ENCODE results near the gene FAM171A1. TPM values are rescaled to one million over a fixed set of nuclear protein-coding genes. Genes with fewer than 3 reads are reported as not detected.
"Not testable (repeated sequence)": the region's sequence is repeated elsewhere in the genome, so short reads cannot be mapped to it uniquely, and the experiment has no call there.

The FAM171A1 gene
- total and polyA plus RNA-seq, 2 donors (not counting 1 experiment from before 2014, with no cell fraction given) = 0.09 TPM; not detected in 1

GRCh38 chr10:15278786-15279185 lies 92.3 kb downstream of the FAM171A1 start:
- no peak overlapping the region for H3K4me3 ChIP-seq (ENCODE audit: control extremely low read depth in 1 of 5, extremely low read depth in 1 of 5, insufficient read depth in 1 of 5, low read depth in 2 of 5, low read length in 4 of 5)
- CTCF ChIA-PET = no interaction called here
- Mint-ChIP-seq H3K27me3 (no peaks in the 10 kb centered on the region), H3K4me3 (no peak overlapping the region), H3K4me1 (no peaks in the 10 kb centered on the region), H3K27ac (no peak overlapping the region), H3K9me3 (ENCODE audit: insufficient read depth) (no peaks in the 10 kb centered on the region)
- no peak overlapping the region for H3K9ac ChIP-seq (ENCODE audit: low read length)
- H3K4me2 ChIP-seq (replicated peaks; ENCODE audit: low read depth, low read length, poor library complexity, severe bottlenecking) = no peak overlapping the region
- H3K27me3 ChIP-seq (replicated peaks in 1 of 4; ENCODE audit: control extremely low read depth in 1 of 4, control insufficient read depth in 3 of 4, insufficient read depth in 4 of 4, low read length in 3 of 4) = peaks cover 0 to 6% (median 0%) of the 10 kb centered on the region in 4 experiments
- TF ChIP-seq CTCF (IDR thresholded peaks at IDR 0.05) (no peak), EZH2 (IDR thresholded peaks at IDR 0.05; ENCODE audit: borderline replicate concordance, insufficient read depth, low read depth, low read length, poor library complexity, severe bottlenecking) (no peak)
- intact Hi-C loops (cut with micrococcal nuclease) = no loop called here
- no peak overlapping the region for H2AFZ ChIP-seq (ENCODE audit: insufficient read depth, low read depth, low read length, poor library complexity, severe bottlenecking)
- no peak overlapping the region for H3K27ac ChIP-seq (ENCODE audit: low read length in 2 of 2)
- WGBS (ENCODE audit: insufficient coverage) = 95% methylated on average over 11 of the region's 12 CpGs
- H3K36me3 ChIP-seq (replicated peaks in 1 of 2; ENCODE audit: control extremely low read depth in 1 of 2, control insufficient read depth in 1 of 2, extremely low read depth in 1 of 2, insufficient read depth in 2 of 2, low read length in 1 of 2) = no peaks in the 10 kb centered on the region
- no peak for DNase-seq
- H3K4me1 ChIP-seq (ENCODE audit: control insufficient read depth in 2 of 2, insufficient read depth in 2 of 2, low read length in 2 of 2) = no peaks in the 10 kb centered on the region
- POLR2A ChIA-PET = no interaction called here
- H3K9me3 ChIP-seq (ENCODE audit: control extremely low read depth in 1 of 3, control insufficient read depth in 2 of 3, insufficient read depth in 1 of 3, low read length in 2 of 3) = peaks cover 0 to 4% (median 0%) of the 10 kb centered on the region in 3 donors
- no peak for ATAC-seq (ENCODE audit: low read depth)
- no peaks in the 10 kb centered on the region for H4K20me1 ChIP-seq (ENCODE audit: control insufficient read depth, insufficient read depth, low read length, poor library complexity, severe bottlenecking)
- no peaks in the 10 kb centered on the region for H3K79me2 ChIP-seq (ENCODE audit: control insufficient read depth, insufficient read depth, low read length)

GRCh38 chr10:15276039-15276438 lies 95.0 kb downstream of the FAM171A1 start:
- ATAC-seq (ENCODE audit: low read depth); CTCF ChIA-PET; DNase-seq; H3K4me3 ChIP-seq (ENCODE audit: control extremely low read depth in 1 of 5, extremely low read depth in 1 of 5, insufficient read depth in 1 of 5, low read depth in 2 of 5, low read length in 4 of 5); H3K4me2 ChIP-seq (replicated peaks; ENCODE audit: low read depth, low read length, poor library complexity, severe bottlenecking); intact Hi-C loops (cut with micrococcal nuclease); H2AFZ ChIP-seq (ENCODE audit: insufficient read depth, low read depth, low read length, poor library complexity, severe bottlenecking); H4K20me1 ChIP-seq (ENCODE audit: control insufficient read depth, insufficient read depth, low read length, poor library complexity, severe bottlenecking); H3K9me3 Mint-ChIP-seq (ENCODE audit: insufficient read depth); H3K79me2 ChIP-seq (ENCODE audit: control insufficient read depth, insufficient read depth, low read length); H3K4me1 Mint-ChIP-seq; H3K9me3 ChIP-seq (ENCODE audit: control extremely low read depth in 1 of 3, control insufficient read depth in 2 of 3, insufficient read depth in 1 of 3, low read length in 2 of 3); H3K27me3 Mint-ChIP-seq; H3K36me3 ChIP-seq (replicated peaks in 1 of 2; ENCODE audit: control extremely low read depth in 1 of 2, control insufficient read depth in 1 of 2, extremely low read depth in 1 of 2, insufficient read depth in 2 of 2, low read length in 1 of 2); H3K27me3 ChIP-seq (replicated peaks in 1 of 4; ENCODE audit: control extremely low read depth in 1 of 4, control insufficient read depth in 3 of 4, insufficient read depth in 4 of 4, low read length in 3 of 4); H3K27ac ChIP-seq (ENCODE audit: low read length in 2 of 2); H3K4me3 Mint-ChIP-seq; H3K27ac Mint-ChIP-seq; H3K9ac ChIP-seq (ENCODE audit: low read length); H3K4me1 ChIP-seq (ENCODE audit: control insufficient read depth in 2 of 2, insufficient read depth in 2 of 2, low read length in 2 of 2); POLR2A ChIA-PET: not testable (repeated sequence)
- WGBS (ENCODE audit: insufficient coverage) = 99% methylated on average over 7 of the region's 9 CpGs

- H3K27me3 ChIP-seq (replicated peaks in 1 of 4; ENCODE audit: control extremely low read depth in 1 of 4, control insufficient read depth in 3 of 4, insufficient read depth in 4 of 4, low read length in 3 of 4); H3K9ac ChIP-seq (ENCODE audit: low read length); intact Hi-C loops (cut with micrococcal nuclease); H3K36me3 ChIP-seq (replicated peaks in 1 of 2; ENCODE audit: control extremely low read depth in 1 of 2, control insufficient read depth in 1 of 2, extremely low read depth in 1 of 2, insufficient read depth in 2 of 2, low read length in 1 of 2); H3K4me2 ChIP-seq (replicated peaks; ENCODE audit: low read depth, low read length, poor library complexity, severe bottlenecking); H3K27ac Mint-ChIP-seq; DNase-seq; H3K27me3 Mint-ChIP-seq; H3K4me3 ChIP-seq (ENCODE audit: control extremely low read depth in 1 of 5, extremely low read depth in 1 of 5, insufficient read depth in 1 of 5, low read depth in 2 of 5, low read length in 4 of 5); CTCF ChIA-PET; H3K27ac ChIP-seq (ENCODE audit: low read length in 2 of 2); ATAC-seq (ENCODE audit: low read depth); H3K4me1 ChIP-seq (ENCODE audit: control insufficient read depth in 2 of 2, insufficient read depth in 2 of 2, low read length in 2 of 2); H2AFZ ChIP-seq (ENCODE audit: insufficient read depth, low read depth, low read length, poor library complexity, severe bottlenecking); H3K4me1 Mint-ChIP-seq; H3K9me3 ChIP-seq (ENCODE audit: control extremely low read depth in 1 of 3, control insufficient read depth in 2 of 3, insufficient read depth in 1 of 3, low read length in 2 of 3); H4K20me1 ChIP-seq (ENCODE audit: control insufficient read depth, insufficient read depth, low read length, poor library complexity, severe bottlenecking); H3K4me3 Mint-ChIP-seq; POLR2A ChIA-PET; H3K9me3 Mint-ChIP-seq (ENCODE audit: insufficient read depth); H3K79me2 ChIP-seq (ENCODE audit: control insufficient read depth, insufficient read depth, low read length): not testable (repeated sequence)
- WGBS (ENCODE audit: insufficient coverage) = 97% methylated on average over 11 of the region's 12 CpGs
Measured at GRCh38 chr10:15269838-15270237, 101.3 kb downstream of the FAM171A1 start.
